Islet precursor cell (in vitro differentiated cells): Measurements from ENCODE around the gene TPST1.
"Not testable (repeated sequence)": the region's sequence is repeated elsewhere in the genome, so short reads cannot be mapped to it uniquely, and the experiment has no call there.

Experiments used
- DNase-seq: peaks from one replicate; pipeline ENCODE4 v3.0.0-alpha.2; 2018

The TPST1 gene

DNA sequence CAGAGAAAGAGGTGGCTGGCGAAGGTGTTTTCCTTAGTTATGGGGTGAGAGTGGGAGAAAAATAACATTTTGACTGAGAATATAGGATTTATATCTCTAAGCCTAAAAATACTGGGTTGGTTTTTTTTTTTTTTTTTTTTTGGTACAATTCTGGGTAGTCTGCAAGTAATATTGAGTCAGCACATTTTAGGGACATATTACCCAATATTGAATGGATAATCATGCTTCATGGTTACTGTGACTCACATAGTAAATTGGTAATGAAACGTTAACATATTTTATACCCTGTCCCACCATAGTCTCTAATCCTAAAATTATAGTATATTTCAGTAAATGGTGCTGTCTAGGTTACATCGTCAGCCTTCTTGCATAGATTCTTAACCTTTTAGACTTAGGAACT, 91.4 kb downstream of the TPST1 start:
- no peak for DNase-seq

DNA sequence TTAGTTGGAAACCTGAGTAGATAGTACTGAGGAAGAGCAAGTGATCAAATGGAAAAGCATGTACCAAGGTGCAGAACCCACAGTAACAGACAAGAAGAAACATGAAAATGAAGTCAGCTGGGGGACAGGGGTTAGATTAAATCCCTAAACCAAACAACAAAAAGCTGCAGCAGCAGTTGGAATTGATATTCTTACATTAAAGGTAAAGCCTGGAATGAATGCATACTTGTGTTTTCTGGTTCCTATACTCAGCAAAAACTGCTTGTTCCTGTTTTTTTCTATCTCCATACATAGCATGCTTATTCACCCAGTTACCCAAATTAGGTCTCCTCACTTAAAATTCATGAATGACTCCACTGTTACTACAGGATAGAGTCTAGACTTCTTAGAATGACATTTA, 92.4 kb downstream of the TPST1 start:
- DNase-seq: no peak

DNA sequence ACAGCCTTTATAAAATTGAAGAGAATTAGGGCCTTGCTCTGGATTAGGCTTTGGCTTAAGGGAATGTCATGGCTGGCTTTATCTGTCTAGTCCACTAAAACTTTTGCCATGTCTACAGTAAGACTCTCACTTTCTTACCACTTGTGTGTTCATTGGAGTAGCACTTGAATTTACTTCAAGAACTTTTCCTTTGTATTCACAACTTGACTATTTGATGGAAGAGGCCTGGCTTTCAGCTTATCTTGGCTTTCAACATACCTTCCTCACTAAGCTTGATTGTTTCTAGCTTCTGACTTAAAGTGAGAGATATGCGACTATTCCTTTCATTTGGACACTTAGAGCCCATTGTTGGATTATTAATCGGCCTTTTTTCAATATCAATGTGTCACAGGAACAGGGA, 96.1 kb downstream of the TPST1 start:
- DNase-seq: no peak

DNA sequence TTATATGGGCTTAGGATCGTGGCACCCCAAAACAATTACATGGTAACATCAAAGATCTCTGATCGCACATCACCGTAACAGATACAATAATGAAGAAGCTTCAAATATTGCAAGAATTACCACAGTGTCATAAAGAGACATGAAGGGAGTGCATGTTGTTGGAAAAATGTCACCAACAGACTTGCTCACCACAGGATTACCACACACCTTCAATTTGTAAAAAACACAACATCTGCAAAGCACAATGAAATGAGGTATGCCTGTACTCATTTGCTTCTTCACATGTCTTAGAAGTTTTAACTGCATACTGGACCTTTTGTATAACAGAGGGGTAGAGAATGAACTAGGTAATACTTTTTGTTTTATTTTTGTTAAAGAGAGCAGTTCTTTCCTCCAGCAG, 96.6 kb downstream of the TPST1 start:
- no peak for DNase-seq

DNA sequence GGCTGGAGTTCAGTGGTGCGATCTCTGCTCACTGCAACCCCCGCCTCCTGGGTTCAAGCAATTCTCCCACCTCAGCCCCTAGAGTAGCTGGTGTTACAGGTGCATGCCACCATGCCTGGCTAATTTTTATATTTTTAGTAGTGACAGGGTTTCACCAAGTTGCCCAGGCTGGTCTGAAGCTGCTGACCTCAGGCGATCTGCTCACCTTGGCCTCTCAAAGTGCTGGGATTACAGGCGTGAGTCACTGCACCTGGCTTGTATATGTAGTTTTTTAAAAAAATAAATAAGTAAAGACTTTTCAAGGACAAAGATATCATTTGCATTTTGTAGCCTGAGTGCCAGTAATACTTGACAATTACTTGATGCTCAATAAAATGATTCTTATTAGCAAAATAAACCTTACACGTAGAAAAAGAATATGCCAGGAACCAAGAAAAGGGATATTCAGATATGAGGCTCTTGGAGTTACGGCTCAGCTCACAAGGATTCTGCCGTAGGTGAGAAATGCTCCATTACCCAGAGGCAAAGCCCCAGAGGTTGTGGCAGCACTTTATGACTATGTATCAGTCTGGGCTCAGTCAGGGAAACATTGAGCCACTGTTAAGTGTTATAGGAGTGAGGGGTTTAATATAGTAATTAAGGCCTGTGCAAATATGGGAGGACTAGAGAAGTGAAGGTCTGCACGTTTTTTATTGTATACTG, 98.5 kb downstream of the TPST1 start:
- DNase-seq: no peak

DNA sequence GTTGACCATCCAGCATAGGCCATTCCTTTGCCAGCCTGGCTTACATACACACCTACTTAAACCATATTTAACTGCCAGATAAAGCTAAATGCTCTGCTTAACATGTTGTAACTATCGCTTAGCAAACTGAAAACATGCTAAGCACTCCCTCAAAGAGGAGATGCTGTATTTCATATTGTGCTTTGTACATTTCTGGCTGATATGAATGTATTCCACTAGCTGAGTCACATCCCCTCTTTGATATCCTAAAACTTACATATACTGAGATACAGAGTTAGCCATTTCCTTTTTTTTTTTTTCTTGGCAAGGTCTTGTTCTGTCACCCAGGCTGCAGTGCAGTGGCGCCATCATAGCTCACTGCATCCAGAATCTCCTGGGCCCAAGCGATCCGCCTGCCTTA, 99.4 kb downstream of the TPST1 start:
- DNase-seq: no peak

DNA sequence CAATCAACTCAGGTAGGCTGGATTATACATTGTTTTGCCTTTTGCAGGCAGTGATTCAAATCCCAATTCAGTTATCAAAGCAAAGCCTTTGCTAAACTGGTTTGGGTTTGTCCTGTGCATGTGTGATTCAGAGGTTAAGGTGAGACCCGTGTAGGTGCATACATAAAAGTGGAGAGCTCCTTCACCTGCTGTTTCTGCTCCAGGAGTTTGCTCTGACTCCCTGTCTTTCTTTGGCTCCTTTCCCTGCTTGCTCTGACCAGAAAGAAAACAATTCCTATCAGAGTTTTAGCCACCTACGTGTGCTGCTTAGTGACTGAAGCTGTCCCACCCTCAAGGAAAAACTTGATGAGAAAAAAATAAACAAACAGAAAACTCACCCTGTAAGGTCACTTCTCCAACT, 101.1 kb downstream of the TPST1 start:
- DNase-seq: no peak

DNA sequence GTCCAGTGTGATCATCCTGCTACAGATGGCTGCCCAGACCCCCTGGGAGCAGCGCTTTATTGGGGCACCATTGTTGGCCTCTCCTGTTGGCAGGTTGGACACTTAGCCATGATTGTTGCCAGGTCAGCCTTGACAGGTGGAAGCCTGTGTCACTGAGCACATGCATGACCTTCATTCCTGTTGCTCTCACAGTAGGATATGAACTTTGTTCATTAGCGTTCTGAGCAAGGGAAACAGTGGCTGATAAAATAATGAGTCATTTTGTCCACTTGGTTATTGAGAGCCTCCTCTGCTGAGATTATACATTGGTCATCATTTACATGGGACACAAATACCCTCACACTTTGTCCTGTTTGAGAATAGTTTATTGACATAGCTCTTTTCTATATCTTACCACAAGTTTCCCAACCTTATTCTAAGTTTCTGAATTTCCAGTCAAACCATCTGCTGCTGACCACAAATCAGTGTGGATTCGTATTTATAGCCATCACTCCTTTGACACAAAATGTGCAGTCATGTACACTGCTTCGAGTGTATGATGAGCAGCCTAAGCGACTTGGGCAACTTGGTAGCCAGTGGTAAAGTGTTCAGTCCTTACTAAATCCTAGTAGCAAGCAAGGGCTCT, 102.6 kb downstream of the TPST1 start:
- DNase-seq: no peak

DNA sequence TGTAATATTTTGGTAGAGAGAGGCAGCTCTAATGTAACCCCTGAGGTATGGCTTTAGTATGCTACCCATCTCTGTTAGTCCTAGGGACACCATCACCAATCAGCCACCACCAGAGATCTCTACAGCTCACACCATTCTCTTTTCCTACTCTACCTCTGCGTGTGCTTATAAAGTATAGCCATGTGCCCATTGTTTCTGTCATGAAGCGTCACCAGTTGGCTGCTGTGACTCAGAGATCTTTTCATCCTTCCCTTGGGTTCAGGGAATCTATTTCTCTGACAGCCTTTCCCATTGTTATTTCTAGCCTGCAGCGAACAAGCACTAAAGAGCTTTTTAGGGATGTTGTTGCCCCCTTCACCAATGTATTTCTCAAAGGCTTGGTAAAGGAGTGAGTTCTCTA, 103.3 kb downstream of the TPST1 start:
- no peak for DNase-seq

DNA sequence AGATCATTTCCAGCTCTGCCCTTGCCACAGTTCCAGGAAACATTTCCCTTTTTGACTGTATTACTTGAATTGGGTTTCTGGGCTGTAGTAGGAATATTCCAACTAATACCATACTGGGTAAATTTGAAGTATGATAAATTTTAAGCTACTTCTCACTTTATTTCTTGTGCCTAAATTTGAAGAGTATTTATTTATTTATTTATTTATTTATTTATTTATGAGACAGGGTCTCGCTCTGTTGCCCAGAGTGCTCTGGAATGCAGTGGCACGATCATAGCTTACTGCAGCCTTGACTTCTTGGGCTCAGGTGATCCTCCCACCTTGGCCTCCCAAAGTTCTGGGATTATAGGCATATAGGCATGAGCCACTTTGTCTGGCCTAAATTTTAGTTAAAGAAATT, 105.5 kb downstream of the TPST1 start:
- no peak for DNase-seq

DNA sequence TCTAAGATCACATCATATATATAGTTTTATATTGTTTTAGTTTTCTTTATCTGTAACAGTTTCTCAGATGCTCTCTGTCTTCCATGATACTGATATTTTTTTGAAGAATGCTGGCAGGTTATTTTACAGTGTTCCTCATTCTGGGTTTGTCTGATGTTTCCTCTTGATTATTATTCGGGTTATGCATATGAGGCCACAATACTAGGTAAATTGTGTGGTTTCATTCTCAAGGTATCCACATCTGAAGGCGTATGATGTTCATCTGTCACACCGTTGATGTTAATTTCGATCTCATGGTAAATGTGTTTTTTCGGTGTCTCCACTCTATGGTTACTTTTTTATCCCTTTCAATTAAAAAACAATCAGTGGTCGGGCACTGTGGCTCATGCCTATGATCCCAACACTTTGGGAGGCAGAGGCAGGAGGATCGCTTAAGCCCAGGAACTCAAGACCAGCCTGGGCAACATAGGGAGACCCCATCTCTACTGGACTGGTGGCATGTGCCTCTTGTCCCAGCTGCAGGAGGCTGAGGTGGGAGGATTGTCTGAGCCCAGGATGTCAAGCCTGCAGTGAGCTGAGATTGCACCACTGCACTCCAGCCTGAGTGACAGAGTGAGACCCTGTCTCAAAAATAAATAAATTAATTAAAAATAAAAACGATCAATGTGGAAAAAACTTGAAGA, 108.9 kb downstream of the TPST1 start:
- no peak for DNase-seq

DNA sequence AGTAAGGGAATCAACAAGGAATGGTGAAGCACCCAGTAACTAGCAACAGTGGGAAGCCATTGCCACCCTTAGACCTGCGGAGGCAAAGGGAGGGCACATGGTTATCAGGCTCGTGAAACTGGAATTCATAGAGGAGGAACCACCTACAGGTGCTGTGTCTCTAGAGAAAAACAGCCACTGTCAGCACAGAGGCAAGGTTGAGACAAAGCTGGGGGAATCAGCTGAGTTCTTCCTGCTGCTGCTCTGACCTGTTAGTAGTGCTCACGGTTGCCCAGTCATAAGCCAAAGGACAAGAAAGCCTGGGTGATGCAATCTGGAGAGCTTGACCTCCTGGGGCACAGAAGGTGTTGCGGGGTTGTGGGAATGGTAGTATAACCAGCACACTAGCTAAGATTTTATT, 110.1 kb downstream of the TPST1 start:
- peak; percentile 52 for DNase-seq

DNA sequence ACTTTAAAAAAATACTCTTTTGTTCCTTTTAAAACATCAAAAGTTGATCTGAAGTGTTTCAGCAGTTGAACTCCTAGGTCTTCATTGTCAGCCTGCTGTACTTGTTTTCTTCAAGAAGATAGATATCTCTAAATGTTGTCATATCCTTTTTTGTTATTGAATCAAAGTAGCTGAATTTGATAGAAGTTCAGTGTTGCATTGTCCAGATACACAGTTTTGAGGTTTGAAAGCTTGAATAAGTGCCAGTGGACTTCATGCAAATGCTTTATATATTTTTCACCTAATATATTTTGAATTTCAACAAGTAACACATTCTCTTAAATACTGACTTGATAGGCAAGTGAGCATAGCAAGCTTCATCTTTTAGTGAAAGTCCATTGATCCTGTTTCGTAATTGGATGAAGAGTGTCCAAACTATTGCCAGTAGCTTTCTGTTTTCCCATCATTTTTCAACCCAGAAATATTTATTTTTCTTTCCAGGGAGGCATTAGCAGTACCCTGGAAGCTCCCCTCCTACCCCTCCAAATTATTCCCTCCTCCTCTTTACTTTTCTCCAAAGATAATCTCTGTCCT, 114.4 kb downstream of the TPST1 start:
- no peak for DNase-seq

DNA sequence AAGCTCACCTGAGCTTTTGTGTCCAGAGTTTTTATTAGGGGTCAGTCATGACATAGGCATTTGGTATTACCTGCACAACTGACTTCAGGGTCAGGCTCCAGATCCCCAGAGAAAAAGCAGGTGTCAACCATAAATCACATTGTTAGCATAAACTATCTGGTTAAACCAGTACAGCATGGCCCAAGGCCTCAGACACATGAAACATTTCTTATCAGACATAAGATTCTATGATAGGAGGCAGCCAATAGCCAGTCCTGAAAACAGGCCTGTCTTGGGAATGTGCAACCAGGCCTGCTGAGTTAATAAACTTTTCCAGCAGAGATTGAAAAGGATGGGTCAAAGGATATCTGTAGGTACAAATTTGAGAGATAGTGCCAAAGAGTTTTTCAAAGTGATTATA, 116.1 kb downstream of the TPST1 start:
- peak; percentile 73 for DNase-seq

DNA sequence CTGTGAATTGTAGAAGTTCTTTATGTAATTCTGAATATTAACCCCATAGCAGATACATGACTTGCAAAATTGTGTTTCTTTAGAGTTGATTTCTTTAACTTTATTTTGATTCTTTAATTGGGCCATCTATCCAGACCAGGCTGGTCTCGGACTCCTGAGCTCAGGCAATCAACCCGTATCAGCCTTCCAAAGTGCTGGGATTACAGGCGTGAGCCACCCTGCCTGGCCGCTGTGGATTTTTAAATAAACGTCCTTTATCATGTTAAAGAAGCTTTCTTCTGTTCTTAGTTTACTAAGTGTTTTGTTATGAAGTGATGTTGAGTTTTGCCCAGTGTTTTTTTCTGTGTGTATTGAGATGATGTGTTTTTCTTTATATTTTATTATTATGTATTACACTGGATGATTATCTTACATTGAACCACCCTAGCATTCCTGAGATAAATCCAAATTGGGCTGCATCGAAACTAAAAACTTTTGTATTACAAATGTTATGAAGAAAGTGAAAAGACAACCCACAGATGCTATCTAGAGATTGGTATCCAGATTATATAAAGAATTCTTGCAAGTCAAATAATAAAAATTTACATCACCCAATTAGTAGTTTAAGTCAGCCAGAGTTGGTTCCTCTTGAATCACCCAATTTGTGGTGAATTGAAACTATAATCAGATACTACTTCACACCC, 118.1 kb downstream of the TPST1 start:
- no peak for DNase-seq

DNA sequence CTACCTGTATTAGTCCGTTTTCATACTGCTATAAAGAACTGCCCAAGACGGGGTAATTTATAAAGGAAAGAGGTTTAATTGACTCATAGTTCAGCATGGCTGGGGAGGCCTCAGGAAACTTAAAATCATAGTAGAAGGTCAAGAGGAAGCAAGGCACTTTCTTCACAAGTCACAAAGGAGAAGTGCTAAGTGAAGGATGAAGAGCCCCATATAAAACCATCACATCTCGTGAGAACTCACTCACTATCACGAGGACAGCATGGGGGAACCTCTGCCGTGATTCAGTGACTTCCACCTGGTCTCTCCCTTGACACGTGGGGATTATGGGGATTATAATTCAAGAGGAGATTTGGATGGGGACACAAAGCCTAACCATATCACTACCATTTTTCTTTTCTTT, 119.9 kb downstream of the TPST1 start:
- not testable (repeated sequence) for DNase-seq

DNA sequence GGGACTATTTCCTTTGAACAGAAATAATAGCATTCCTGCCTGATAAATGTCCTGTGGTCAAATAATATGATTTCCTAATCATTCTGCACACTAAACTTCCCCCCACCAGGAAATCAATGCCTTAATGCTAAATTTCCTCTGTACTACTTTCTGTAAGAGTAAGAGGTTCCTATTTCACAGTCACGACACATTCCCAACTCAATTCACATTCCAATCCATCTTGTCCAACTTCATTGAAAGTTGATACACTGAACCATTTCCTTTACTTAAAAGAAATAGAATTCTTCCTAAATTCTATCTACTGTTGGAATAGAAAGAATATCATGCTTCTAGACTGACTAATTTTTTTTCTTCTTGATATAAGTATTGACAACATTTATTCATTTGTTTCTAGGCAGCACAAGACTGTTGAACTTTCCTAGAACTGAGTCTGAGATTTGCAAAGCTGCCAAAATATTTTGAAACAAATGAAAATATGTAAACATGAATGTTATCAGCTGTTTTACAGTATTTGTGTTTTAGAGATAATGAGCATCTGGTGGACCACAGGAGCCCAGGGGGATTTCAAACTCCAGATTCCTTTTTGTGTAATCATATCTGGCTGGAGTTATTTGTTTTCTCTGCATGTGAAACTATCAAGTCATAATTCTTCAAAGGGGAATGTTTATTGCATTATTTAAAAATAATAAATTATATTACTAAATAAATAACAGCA, 121.5 kb downstream of the TPST1 start:
- no peak for DNase-seq

DNA sequence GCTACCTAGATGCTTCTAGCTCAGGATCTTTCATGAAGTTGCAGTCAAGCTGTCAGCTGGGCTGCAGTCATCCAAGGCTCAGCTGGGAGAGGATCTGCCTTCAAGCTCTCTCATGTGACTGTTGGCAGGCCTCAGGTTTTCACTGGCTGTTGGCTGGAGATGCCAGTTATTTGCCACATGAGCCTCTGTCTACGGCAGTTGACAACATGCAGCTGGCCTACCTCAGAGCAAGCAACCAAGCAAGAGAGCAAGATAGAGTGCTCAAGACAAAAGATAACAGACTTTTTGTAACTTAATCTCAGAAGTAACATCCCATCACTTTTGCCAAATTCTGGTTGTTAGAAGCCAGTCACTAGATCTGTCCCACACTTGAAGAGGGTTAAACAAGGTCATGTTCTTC, 125.8 kb downstream of the TPST1 start:
- DNase-seq: peak; percentile 54

DNA sequence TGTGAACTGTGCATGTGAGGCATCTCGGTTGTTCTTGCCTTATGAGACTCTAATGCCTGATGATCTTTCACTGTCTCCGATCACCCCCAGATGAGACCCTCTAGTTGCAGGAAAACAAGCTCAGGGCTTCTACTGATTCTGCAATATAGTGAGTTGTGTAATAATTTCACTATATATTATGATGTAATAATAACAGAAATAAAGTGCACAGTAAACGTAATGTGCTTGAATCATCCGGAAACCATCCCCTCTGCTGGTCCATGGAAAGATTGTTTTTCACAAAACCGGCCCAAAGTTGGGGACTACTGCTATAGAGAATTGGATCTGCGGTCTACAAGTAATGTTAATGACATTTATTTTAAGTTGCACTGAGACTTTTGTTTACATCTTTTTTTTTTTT, 126.7 kb downstream of the TPST1 start:
- DNase-seq: no peak

DNA sequence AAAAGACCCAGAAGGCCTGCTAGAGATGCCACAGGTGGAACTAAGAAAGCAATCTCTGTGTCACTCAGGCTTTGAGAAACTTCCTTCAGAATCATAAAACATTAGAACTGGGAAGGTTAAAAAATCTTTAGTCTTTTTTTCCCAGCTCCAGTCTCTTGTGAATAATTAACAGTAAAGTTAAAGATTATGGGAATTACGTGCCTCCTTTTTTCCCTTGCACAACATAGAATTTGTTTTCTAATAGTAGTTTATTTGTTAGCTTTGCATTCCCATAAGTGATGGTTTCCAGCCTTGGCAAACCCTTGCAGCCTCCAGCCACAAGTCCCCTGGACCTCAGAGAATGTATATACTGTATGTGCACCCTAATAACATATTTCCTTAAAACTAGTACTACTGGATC, 128.3 kb downstream of the TPST1 start:
- DNase-seq: no peak

DNA sequence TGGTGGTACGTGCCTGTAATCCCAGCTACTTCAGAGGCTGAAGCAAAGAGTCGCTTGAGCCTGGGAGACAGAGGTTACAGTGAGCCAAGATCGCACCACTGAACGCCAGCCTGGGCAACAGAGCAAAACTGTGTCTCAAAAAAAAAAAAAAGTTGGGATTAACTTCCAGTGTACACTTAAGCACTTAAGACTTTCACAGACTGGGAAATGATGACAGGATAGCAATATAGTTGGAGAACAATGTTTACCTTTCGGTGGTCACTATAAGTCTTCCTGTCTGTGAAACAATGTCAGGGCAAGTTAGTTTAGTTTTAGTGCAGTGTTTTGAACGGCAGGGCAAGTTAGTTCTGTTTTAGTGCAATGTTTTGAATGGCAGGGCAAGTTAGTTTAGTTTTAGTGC, 130.2 kb downstream of the TPST1 start:
- DNase-seq: no peak

DNA sequence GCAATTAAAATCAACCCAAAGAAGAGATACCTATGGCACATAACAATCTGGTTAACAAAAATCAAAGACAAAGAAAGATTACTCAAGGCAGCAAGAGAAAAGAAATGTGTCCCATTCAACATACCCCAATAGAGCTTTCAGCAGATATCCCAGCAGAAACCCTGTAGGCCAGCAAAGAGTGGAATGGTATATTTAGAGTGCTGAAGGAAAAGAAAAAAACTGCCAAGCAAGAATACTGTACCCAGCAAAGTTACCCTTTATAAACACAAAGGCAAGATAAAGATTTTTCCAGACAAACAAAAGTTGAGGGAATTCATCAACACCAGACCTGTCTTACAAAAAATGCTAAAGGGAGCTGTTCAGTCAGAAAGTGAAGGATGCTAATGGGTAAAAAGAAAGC, 131.6 kb downstream of the TPST1 start:
- no peak for DNase-seq

DNA sequence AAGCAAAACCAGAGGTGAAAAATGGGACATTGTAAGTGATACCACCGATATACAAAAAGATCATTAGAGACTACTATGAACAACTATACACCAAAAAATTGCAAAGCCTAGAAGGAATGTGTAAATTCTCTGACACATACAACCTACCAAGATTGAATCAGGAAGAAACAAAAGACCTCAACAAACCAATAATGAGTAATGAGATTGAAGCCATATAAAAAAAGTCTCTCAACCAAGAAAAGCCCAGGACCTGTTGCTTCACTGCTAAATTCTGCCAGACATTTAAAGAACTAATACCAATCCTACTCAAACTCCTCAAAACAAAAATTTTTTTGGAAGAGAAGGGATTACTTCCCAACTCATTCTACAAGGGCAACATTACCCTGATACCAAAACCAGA, 134.0 kb downstream of the TPST1 start:
- no peak for DNase-seq
